ENCODE results near the gene CBX6. TPM values are rescaled to one million over a fixed set of nuclear protein-coding genes. Genes with fewer than 3 reads are reported as not detected.

Gene CBX6
- total RNA-seq, 1 donor from 2014 or later = 54.5 TPM

GRCh38 chr22:38853196-38853651 is 18.8 kb downstream of the CBX6 start:
- Histone ChIP-seq H3K4me3 (ENCODE audit: low read depth, low read length) (no peak overlapping the region), H3K27me3 (ENCODE audit: control insufficient read depth, insufficient read depth, low read length) (peaks cover 19% of the 10 kb centered on the region), H3K36me3 (ENCODE audit: control insufficient read depth, insufficient read depth, low read length) (no peaks in the 10 kb centered on the region)
- DNase-seq (ENCODE audit: low read depth) = no peak
- TF ChIP-seq, protein P1, sequence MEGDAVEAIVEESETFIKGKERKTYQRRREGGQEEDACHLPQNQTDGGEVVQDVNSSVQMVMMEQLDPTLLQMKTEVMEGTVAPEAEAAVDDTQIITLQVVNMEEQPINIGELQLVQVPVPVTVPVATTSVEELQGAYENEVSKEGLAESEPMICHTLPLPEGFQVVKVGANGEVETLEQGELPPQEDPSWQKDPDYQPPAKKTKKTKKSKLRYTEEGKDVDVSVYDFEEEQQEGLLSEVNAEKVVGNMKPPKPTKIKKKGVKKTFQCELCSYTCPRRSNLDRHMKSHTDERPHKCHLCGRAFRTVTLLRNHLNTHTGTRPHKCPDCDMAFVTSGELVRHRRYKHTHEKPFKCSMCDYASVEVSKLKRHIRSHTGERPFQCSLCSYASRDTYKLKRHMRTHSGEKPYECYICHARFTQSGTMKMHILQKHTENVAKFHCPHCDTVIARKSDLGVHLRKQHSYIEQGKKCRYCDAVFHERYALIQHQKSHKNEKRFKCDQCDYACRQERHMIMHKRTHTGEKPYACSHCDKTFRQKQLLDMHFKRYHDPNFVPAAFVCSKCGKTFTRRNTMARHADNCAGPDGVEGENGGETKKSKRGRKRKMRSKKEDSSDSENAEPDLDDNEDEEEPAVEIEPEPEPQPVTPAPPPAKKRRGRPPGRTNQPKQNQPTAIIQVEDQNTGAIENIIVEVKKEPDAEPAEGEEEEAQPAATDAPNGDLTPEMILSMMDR (IDR thresholded peaks at IDR 0.05; ENCODE audit: insufficient read depth, low read length, poor library complexity, severe bottlenecking) = no peak

GRCh38 chr22:38852522-38852921 is 19.5 kb downstream of the CBX6 start:
- H3K27me3 ChIP-seq (ENCODE audit: control insufficient read depth, insufficient read depth, low read length) = peaks cover 17% of the 10 kb centered on the region
- TF ChIP-seq, protein P1 (IDR thresholded peaks at IDR 0.05; ENCODE audit: insufficient read depth, low read length, poor library complexity, severe bottlenecking) = no peak
- DNase-seq (ENCODE audit: low read depth) = no peak
- H3K4me3 ChIP-seq (ENCODE audit: low read depth, low read length) = no peak overlapping the region
- H3K36me3 ChIP-seq (ENCODE audit: control insufficient read depth, insufficient read depth, low read length) = no peaks in the 10 kb centered on the region

DNA sequence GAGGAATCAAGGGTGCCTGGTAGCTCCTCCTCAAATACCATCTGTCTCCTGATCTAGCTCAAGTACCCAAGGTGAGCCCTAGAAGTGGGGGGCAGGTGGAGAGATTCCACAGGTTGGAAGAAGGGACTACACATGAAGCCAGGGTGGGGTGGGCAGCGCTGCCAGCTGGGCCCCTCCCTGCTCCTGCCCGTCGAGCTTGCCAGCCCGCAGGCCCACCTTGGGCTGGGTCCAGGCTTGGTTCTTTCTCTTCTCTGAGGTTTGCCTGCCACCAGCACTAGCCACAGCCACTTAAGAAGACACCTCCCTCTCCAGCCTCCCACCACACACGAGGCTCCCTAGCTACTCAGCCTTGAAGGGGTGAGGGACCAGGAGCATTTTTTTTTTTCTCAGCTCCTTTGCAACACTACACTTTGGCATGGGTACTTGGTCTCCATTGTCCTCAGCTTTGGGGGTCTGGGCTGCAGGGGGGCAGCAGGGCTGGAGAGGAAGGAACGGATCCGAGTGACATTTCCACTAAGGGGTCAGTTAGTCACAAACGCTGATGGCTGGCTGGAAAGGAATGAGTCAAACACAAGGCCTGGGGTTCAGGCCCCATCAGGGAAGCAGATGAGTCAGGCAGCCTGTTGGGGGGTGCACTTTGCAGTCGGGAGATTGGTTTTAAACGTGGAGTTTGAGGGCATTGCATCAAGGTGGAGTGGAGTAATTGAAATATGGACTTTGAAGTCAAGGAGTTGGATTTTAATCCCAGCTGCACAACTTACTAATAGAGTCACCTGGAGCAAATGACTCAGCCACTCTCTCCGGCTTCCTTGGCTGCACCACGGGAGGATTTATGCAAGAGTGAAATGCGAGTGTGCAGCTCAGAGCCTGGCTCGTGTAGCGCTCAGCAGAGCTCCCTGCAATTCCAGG is 20.8 kb downstream of the CBX6 start:
- H3K27me3 ChIP-seq (ENCODE audit: control insufficient read depth, insufficient read depth, low read length) = peaks cover 17% of the 10 kb centered on the region
- no peaks in the 10 kb centered on the region for H3K36me3 ChIP-seq (ENCODE audit: control insufficient read depth, insufficient read depth, low read length)
- H3K4me3 ChIP-seq (ENCODE audit: low read depth, low read length) = no peak overlapping the region
- TF ChIP-seq, protein P1 (IDR thresholded peaks at IDR 0.05; ENCODE audit: insufficient read depth, low read length, poor library complexity, severe bottlenecking) = no peak
- no peak for DNase-seq (ENCODE audit: low read depth)

GRCh38 chr22:38850399-38850798 is 21.6 kb downstream of the CBX6 start:
- no peak for DNase-seq (ENCODE audit: low read depth)
- peaks cover 18% of the 10 kb centered on the region for H3K27me3 ChIP-seq (ENCODE audit: control insufficient read depth, insufficient read depth, low read length)
- TF ChIP-seq, protein P1 (IDR thresholded peaks at IDR 0.05; ENCODE audit: insufficient read depth, low read length, poor library complexity, severe bottlenecking) = no peak

DNA sequence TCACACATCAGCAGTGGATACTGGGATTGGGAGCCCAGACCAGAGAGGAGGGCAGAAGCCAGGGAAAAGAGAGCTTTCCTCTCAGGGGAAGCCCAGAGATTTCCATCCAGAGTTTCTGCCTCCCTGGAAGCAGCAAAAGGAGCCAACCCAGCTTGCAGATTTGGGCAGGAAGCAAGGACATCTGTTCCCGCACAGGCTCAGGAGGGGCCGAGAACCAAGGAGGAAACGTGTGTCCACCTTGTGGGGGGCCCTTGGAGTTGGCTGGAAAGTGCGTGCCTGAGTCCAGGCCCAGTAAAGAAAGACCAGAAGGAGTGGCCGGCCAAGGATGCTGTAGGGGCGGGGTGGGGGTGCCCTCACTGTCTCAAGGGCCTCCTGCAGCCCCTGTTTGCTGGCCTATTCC is 22.2 kb downstream of the CBX6 start:
- Histone ChIP-seq H3K27me3 (ENCODE audit: control insufficient read depth, insufficient read depth, low read length) (peaks cover 20% of the 10 kb centered on the region), H3K36me3 (ENCODE audit: control insufficient read depth, insufficient read depth, low read length) (no peaks in the 10 kb centered on the region), H3K4me3 (ENCODE audit: low read depth, low read length) (no peak overlapping the region)
- no peak for DNase-seq (ENCODE audit: low read depth)
- TF ChIP-seq, protein P1 (IDR thresholded peaks at IDR 0.05; ENCODE audit: insufficient read depth, low read length, poor library complexity, severe bottlenecking) = no peak

More at GRCh38 chr22:38850399-38850798, 21.6 kb downstream of the CBX6 start:
- no peaks in the 10 kb centered on the region for H3K36me3 ChIP-seq (ENCODE audit: control insufficient read depth, insufficient read depth, low read length)
- H3K4me3 ChIP-seq (ENCODE audit: low read depth, low read length) = no peak overlapping the region

Data from kidney epithelial cell (primary cell).